COLO668 (cell line): ENCODE measurements around the gene ZNF418.
"Not testable (repeated sequence)": the region's sequence is repeated elsewhere in the genome, so short reads cannot be mapped to it uniquely, and the experiment has no call there.

ENCODE experiments used
- DNase-seq: peaks from one replicate; lab custom pipeline; 2025; ENCODE audit not compliant: unreplicated experiment; lab: John Stamatoyannopoulos, UW

ZNF418 gene

DNA sequence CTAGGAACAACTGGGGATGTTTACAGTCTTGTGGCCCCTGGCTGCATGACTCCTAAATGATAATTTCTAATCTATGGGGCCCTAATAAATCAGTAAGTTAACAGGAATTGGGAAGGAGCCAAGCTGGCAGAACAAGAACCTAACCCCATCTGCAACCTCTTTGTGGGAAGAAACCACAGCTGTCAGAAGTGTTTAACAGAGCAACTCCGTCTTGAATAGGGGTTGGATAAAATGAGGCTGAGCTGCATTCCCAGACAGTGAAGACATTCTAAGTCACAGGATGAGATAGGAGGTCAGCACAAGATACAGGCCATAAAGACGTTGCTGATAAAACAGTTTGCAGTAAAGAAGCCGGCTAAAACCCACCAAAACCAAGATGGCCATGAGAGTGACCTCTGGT, 44.5 kb downstream of the ZNF418 start:
- DNase-seq = not testable (repeated sequence)

DNA sequence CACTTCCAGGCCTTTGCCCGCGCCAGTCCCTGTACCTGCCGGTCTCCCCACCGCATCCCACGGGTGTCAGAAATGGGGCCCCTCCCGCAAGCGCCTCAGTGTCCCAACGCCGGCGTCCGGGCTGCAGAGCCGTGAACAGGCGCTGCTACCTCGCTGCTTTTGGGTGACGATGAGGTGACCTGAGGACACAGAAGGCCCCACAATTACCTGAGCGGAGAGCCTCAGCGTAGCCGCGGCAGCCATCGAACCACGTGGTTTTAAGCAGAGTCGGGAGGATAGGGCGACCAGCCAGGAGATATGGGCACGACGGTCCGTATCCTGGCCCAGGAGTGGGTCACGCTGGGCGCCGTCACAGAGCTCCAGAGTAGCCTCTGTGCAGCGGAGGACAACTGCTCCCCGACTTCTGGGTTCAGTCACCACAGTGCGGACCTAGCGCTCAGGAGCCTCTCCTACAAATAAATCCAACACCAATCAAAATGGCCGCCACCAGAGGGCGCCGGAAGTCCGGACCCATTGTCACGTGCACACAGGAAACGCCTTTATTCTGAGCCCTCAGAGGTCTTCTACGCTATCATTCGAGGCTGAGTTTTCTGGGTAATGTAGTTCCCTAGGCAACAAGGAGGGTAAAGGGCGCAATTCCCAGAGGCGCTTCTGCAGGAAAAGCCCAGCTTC, 46.5 kb downstream of the ZNF418 start, which contains the start of gene ZNF814:
TSS of gene ZNF814 (minus strand) at position 478 of the 672 bp plus-strand sequence. CDS start at position 243, 235 bp downstream.
- peak; percentile 83 for DNase-seq

DNA sequence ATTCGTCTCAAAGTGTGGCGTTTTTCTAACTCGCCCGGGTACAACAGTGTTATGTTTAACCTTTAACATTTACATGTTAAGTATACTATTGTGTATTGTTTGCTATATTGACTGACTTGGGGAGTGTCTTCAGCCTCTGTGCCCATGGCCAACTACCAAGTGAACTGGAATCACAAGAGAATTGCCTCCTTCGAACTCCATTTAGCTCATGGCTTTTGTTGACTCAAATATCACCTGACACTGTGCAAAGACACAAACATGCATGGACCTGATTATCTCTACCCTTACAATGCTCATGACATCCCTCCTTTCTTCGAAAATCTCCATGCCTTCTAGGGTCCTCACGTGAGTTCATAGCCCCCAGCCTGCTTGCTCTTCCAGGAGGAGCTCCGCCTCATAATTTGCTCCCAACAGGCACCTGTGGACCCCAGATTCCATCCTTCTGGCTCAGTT, 47.1 kb downstream of the ZNF418 start:
- peak; percentile 24 for DNase-seq

DNA sequence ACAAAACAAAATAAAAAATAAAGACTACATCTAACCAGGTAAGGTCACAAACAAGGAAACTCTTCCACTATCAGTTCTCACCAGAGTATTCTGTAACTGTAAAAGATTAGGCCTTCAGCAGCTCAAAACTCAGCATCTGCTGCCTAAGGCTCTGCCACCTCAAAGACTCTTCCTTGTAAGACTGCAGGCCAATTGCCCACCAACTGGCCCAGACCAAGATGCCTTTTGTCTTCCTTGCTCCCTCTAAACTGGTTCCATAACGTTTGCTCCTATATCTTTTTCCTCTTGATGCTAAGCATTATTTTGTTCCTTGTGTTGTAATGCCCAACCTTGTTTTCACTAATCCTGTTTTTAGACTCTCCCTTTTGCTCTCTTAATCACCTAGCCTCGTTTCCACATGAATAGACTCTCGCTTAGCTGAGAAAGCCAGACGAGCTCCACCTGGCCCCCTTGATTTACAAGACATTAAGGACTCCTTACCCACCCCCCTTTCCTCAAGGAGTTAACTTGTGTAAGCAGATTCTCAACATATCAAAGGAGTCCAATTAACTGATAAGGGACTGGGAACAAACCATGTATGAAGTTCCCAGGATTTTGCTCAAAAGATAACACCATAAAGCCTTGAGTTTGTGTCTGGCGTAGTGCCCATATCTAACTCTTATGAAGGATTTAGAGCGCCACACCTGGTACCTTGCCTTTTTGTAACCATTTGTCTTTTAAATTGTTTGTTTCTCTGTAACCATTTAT, 47.8 kb downstream of the ZNF418 start:
- no peak for DNase-seq

DNA sequence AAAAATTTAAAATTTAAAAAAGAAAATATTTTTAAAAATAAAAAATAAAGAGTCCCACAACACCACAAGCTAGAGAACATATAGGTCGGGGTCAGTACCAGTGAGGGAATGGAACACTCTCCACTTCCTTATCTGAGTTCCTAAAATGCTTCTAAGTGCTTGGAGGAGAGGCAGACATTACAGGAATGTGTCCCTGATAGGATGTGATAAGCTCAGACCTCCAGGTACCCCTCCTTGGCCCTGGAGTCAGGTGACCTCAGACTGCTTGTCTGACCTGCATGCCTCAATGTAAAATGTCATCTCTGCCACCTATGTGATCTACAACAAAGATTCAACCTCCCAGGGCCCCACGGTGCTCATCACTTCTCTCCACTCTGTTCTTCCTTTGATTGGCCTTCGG, 49.2 kb downstream of the ZNF418 start:
- DNase-seq = no peak

DNA sequence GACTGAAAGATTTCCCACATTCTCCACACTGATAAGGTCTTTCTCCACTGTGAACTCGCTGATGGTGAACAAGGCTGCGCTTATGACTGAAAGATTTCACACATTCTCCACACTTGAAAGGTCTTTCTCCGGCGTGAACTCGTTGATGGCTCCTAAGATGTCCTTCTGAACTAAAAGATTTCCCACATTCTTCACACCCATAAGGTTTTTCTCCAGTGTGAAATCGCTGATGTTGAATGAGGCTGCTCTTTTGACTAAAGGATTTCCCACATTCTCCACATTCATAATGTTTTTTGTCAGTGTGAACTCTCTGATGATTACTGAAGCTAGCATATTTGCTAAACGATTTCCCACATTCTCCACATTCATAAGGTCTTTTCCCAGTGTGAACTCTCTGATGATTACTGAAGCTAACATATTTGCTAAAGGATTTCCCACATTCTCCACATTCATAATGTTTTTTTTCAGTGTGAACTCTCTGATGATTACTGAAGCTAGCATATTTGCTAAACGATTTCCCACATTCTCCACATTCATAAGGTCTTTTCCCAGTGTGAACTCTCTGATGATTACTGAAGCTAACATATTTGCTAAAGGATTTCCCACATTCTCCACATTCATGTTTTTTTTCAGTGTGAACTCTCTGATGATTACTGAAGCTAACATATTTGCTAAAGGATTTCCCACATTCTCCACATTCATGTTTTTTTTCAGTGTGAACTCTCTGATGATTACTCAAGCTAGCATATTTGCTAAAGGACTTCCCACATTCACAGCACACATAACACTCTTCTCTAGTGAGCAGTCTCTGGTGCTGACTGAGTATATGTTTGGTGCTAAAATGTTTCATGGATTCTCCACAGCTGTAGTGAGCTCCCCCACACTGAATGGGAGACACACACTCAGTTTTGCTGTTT, 61.1 kb downstream of the ZNF418 start:
- DNase-seq = not testable (repeated sequence)

- no peak for DNase-seq
Measured at GRCh38 chr19:57872450-57872849, 62.8 kb downstream of the ZNF418 start.
